ENCODE data around the gene PTPRG.
A peak's percentile ranks its signal among the peaks of the same experiment; 100 is the strongest.

The PTPRG gene

DNA sequence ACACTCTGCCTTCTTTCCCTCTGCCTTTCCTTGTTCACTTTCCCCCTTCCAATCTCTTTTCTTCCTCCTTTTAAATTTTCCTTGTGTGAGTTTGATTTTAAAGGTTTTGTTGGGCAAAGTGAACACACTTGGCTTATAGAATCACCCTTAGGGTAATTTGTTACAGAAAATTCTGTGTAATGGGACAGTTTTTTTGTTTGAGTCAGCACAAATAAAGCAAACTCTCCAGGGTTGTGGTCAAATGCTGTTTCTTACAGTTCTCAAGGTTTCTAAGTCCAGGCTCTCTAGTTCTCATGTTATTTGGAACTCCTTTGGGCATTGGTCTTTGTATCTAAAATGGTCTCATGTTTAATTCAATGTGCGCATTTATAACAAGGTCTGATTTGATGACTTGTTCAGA is 307.1 kb downstream of the PTPRG start:
- no peak for DNase-seq

DNA sequence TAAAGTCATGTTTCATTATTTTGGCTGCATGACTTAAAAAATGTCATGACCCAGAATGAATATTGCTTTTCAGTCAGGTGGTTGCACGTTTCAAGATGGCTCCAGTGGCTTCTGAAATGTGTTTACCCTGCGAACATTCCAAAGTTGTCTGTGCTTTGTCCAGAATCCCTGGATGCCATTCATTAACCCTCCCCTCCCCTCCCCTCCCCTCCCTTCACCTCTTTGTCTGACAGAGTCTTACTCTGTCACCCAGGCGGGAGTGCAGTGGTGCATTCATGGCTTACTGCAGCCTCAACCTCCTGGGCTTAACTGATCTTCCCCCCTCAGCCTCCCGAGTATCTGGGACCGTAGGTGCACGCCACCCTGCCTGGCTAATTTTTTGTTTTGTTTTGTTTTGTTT is 308.0 kb downstream of the PTPRG start:
- no peak for DNase-seq

DNA sequence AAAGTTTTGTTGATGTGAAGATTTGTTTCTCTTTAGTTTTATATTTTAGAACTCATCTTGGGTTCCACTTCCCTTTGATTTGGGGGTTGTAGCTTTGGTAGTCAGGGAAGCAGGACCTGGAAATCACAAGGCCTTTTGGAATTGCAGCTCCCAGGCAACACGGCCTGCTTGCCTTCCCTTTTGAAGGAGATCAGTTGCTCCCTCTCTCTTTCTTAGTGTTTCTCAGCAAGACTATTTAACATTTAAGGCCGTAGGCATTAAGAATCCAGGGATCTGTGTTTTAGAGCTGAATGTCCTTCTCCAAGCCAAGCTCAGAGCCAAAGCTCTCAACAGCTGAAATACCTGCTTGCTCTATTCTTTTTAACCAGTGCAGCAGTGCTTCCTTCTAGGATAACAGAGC is 310.3 kb downstream of the PTPRG start:
- DNase-seq = peak in 1 of 14 donors; percentile 15

DNA sequence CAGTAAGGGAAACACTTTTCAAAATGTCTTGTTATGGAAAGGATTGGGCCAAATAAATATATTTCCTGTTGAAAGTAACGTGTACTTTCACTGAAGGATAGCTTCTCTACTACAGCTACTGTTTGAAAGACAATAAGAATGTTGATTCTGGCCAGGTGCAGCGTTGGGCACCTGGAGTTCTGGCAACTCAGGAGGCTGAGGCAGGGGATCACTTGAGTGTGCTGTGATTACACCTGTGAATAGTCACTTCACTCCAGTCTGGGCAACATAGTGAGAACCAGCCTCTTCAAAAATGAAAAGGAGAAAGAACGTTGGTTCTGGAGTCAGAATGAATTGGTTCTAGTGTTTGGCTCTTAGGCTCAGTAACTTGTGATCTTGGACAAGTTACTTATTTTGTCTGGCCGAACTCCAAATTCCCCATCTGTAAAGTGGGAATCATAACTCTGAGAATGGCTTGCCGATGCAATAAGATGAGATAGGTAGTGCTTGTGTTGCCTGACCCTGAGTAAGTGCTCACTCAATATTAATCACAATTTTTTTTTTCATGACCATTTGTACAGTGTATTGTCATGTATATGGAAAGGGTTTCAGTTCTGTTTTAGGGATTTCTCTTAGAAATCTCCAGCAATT is 310.8 kb downstream of the PTPRG start:
- no peak for DNase-seq

DNA sequence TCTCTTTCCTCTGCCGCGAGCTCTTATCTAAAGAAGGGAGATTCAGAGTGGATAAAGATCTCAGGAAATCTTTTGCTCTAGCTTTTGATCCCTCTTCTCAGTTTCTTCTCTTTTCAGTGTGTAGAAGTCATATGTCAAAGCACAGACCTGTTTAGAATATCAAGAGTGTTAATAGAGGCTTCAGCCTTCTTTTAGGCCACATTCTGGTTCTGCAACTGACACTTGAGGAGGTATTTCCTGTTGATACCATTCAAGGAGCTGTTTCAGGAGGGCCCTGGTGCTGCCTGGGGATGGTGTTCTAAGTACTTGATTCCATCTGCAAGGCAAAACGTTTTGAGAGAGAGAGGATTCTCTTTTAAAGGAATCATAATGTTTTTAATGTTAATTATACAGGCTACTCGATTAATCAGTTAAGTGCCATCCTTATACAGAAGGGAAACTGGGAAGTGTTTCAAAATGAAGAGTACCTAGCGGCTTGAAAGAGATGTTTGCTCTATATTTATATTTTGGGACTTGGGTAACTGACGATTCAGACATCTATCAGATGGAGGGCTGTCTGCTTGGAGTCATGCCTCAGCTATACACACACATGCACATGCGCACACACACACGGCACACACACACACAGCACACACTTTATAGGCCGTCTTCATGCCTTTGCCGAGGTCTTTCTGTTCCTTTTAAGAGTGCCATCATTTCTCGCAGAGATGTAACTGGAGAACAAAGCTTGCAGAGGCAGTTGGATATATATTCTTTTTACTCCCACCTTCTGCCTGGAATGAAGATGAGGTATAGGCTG is 313.9 kb downstream of the PTPRG start:
- DNase-seq = no peak

DNA sequence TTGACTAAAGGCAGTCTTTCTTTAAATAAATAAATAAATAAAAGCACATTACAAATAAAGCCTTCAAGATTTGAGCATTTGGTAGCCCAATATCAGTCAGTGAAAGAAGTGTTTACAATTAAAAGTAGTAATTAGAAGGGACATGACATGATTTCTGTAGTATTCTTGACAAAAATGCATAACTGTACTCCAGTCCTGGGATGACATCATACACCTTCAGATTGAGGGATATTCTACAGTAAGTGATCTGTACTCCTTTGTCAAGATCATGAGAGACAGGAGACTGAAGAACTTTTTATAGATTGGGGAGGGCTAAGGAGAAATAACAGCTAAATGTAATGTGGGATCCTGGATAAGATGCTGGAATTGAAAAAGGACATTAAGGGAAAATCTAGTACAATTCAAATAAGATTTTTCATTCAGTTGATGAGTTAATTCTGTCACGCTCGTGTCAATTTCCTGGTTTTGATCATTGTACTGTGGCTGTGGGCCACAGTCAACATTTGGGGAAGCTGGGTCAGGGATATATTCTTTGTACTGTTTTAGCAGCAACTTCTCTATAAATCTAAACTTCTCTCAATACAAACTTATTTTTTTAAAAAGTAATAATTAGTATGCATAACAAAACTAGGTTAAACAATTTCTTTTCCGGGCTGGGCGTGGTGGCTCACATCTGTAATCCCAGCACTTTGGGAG is 314.8 kb downstream of the PTPRG start:
- DNase-seq = no peak

DNA sequence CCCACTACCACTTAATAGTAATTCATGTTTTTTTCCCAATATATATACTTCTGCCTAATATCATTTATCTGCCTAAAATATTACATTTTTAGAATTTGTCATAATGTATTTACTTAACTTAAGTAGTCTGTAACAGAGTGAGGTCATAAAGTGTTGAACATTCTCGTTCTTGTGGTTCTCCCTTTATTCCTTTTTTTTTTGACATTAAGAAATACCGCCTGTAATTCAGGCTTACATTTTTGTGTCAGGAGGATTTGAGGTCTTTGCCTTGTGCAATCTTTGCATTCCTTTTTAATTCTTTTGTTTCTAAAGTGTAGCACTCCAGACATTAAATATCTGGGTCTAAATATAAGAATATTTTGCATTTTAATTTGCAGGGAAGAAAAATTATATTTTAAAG is 315.4 kb downstream of the PTPRG start:
- DNase-seq = no peak

DNA sequence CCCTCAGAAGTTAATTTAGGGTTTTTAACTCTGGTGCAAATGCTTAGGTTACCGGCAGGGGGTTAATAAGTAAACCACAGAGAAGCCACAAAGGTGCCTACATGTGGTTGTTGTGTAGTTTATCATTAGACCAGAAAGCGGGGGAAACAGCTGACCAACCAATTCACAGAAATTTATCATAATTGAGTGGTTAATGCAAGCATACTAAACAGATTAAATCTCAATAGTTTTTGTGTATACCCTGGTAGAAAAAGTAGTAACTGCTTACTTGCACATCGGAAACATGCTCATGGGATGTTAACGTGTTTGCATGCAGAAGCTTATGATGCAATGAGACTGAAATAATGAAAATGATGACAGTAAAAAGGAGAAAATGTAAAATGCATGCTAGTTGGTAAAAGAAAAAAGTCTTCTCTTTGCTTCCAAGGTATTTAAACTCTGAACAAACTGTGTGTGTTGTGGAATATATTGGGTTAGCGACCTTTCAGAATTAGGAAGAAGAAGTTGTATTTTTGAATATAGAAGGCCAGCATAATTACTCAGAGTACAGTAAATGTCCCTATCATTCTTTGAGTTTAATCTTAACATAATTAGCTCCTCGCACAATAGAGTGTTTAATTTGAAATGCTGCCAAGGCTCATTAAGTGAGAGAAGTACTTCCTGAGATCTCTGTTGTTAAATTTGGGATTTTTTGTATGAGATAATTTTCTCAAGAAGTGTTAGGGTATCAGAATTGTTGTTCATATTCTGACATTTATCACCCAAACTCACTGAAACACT is 316.2 kb downstream of the PTPRG start:
- no peak for DNase-seq

DNA sequence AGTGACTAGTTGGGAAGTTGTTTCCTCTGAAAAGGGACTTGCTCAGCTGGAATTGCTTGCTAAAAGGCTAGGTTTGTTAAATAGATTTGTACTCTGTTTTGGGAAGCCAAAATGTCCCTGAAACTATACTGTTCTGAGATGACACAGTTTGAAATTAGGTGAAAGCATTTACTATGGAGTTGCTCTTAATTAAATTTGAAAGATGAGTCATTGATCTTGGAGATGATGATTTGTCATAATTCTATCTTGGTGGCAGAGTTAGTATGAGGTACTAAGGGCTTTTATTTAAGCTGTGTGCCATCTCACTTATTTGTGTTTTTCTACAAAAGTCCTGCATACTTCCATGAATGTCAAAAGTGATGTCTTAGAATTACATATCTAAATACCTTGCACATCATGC is 320.9 kb downstream of the PTPRG start:
- DNase-seq = no peak

DNA sequence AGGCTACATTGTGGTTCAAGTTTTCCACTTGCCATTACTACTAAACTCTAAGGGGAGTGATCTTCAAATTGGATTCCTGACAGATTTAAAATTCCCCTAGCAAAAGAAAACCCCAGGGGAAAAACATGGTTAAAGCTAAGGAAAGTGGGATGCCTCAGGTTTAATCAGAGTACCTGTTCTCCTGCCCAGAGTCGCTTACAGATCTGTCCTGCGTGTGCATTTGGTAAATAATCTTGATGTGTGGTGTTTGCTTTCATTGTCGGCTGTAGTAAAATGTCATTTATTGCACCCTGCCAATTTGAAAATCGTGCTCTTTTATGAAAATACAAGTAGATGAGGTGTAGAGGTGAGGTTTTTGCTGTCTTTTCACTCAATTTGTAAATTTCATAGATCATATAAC is 323.4 kb downstream of the PTPRG start:
- DNase-seq = no peak

DNA sequence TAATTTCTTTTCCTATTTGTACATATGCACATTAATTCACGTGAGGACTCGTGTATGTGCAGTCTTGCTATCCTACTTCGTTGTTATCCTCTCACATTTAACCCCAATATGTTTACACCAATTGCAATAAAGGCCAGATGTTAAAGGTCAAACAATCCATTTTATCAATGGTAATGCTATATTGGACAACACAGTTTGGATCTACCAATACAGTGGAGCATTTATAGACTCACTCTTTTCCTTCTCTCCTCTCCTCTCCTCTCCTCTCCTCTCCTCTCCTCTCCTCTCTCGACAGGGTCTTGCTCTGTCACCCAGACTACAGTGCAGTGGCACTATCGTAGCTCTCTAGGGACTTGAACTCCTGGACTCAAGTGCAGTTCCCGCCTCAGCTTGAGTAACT is 324.0 kb downstream of the PTPRG start:
- no peak for DNase-seq

DNA sequence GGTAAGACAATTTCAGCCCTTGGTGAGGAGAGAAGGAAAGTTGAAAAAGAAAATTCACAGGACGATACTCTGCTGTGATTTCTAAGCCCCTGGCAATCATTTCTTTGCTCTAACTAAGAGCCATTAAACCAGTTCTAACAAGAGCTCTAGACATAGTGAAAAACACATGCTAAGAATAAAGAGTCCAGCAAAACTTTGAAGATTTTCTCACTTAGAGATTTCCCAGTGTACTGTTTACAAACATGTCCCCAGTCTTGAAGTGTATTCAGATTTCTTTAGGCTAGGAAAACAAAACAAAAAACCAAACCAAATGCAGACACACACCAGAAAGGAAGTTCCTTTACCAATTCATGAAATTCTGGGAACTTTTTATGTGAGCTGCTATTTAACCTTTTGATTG is 325.8 kb downstream of the PTPRG start:
- no peak for DNase-seq

DNA sequence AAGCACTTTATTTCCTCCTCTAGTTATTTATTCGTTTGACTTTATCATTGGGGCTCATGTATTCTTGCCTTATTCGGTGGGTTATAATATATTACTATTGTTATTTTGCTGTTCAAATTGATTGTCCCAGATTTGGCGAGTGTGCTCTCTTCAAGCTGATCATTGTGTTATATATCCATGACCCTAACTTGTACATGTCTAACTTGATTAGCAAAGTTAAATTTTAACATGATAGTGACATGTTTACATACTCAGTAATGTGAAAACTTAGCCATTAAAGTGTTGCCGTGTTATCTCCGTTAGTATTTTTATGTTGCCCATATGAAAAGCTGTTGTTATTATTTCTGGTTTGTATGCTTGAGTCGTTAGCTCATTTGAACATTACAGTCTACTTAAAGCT is 327.9 kb downstream of the PTPRG start:
- DNase-seq = no peak

DNA sequence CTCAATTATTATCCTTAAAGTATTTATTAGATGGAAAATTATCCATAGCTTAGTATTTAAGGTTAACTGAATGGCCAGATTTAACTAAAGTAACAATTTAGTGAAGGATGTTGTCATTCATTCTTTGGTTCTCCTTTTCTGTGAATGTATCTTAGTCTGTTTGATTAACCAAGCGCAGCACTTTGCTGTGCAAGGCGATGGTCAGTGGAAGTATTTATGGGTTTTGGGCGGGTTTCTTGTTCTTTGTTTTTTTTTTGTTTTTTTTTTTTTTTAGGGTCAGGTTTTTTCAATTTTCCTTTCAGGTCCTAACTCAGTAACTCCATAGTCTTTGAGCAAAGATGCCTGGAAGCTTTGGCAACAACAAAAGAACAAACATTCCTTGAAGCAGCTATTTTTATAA is 328.8 kb downstream of the PTPRG start:
- DNase-seq = no peak

DNA sequence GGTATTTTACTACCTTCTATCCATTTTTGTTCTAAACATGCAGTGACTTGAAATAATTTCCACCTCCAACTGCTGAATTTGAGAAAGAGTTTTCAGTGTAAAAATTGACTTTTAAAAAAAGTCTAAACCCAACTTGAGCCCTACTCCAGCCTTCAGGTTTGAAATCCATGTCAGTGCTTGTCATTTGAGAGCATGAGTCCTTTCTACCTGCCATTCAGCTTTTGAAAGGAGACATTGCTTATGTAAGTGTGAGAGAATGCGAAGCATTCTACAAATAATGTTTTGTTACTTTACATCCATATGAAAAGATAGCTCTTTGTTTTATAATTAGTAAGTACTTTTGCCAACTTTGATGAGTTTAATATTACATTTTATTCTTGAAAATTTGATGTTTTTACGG is 329.2 kb downstream of the PTPRG start:
- DNase-seq = no peak

DNA sequence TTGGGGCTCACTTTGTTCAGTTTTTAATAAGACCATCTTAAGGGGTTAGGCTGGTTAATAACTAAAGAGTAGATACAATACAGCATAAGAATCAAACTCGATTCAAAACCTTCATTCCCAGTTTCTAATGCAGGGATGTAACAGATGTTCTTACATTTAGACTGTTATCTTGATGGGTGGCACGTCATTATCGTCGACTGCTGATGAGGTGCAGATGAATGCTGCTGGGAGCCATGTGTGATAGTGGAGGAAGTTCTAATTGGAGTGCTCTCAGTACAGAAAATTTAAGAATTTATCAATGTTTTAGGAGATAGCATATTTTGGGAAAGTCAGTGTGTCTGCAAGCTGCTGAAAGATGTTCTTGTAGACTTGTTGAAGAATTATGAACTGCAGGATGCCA is 331.5 kb downstream of the PTPRG start:
- no peak for DNase-seq

DNA sequence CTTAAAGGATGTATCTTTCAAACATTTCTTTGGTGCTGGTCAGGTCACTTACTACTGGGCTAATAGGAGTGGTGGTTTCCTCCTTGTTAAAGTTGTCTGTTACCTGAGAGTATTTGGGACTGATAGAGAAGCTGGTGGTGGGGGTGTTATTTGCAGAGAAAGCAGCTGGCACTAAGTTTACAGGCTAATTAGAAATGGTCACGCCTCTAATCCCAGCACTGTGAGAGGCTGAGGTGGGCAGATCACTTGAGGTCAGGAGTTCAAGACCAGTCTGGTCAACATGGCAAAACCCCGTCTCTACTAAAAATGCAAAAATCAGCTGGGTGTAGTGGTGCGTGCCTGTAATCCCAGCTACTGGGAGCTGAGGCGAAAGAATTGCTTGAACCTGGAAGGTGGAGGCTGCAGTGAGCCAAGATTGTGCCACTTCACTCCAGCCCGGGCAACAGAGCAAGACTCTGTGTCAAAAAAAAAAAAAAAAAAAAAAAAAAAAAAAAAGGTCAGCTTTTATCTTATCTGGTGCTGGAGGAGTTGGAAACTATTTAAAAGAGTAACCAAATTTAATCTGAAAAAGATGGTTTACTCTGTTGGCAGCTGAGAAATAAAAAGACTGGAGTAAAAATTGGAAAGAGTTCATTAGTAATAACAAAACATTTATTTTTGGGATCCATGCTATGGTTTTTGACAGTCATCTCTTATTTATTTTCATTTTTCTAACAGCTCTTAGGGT is 332.6 kb downstream of the PTPRG start:
- no peak for DNase-seq

DNA sequence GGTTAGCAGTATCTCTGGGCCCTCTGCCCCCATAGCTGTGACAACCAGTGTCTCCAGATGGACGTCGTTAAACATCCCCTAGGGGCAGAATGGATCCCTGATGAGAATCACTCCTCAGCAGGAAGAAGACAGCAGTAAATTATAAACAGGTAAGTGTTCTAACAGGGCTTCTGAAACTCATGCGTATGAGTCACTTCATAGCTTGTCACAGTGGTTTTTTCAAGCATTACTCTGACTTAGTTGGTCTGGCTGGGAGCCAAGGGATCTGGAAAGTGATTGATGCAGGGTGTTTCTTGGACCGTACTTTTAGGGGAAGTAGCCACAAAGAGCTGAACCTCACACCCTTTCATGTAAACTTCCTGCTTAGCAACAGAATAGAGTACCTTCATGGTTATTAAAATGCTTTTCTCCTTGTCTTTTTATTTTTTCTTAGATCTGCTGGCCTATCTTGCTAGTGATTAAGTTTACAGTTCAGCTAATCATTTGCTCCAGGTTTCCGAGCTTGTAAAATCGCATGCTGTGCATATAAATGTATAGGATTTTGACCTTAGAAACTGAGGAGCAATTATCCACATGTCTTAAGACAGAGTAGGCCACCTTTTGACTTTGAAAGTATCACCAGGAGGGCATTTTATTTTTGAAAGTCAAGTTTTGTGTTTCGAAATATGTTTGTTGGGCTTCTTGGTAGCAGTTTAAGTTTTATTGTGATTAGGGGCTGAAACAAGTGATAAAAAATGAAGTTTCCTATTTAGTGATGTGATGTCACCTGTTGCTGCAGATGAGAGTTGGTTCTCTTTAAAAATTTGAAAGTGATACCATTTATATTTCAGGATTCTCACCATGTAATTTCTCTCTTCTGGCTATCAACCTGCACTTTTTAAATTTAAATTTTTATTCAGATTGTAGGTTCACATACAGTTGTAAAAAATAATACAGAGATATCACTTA is 333.9 kb downstream of the PTPRG start:
- DNase-seq = peak in 7 of 14 donors; percentile 5 to 55 (median 22)

DNA sequence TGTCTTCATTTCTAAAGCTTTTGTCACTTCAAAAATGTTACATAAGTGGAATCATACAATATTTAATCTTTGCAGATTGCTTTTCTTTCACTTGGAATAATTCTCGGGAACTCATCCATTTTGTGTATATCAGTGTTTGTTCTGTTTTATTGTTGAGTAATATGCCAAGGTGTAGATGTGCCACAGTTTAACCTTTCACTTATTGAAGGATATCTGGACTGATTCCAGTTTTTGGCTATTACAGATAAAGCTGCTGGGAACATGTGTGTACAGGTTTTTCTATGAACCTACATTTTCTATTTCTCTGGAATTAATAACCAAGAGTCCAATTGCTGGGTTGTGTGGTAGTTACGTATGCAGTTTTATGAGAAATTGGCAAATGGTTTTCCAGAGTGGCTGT is 334.9 kb downstream of the PTPRG start:
- DNase-seq = no peak

DNA sequence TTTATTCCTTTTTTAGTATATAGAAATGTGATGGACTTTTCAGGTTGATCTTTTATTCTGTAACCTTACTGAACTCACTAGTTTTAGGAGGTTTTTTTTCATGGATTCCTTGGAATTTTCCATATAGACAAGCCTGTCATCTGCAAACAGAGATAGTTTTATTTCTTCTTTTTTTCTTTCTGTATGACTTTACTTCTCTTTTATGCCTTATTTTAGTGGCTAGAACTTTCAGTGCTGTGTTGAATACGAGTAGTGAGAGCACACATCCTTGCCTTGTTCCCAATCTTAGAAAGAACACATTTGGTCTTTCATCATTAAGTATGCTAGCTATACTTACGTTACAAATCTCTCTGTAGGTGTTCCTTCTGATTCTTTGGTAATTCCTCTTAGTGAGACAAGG is 336.5 kb downstream of the PTPRG start:
- DNase-seq = no peak
